ENCODE data around the gene MOGAT3.

Gene MOGAT3

DNA sequence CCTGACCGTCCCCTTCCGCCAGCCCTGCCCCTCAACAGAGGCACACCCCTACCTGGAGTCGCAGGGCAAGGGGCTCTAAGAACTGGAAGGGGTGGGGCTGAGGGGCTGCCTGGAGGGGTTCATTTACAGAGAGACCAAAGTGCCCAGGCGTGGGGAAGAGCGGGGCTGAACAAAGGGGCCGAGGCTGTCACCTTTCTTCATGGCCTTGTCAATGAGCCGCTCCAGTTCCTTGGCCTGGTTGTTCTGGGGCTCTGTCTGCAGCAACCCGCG lies 39.0 kb upstream of the MOGAT3 start:
- Histone ChIP-seq H3K9me3 (ENCODE audit: low read length) (no peaks in the 10 kb centered on the region), H2AFZ (ENCODE audit: low read length) (no peak overlapping the region), H3K9ac (ENCODE audit: low read length) (no peak overlapping the region), H3K4me3 (ENCODE audit: low read depth, low read length, poor library complexity, severe bottlenecking) (no peak overlapping the region), H3F3A (ENCODE audit: insufficient read depth, low read length) (no peaks in the 10 kb centered on the region), H3K27ac (ENCODE audit: low read depth, low read length, poor library complexity, severe bottlenecking) (no peak overlapping the region), H4K20me1 (ENCODE audit: insufficient read depth, low read length) (no peaks in the 10 kb centered on the region), H3K27me3 (ENCODE audit: insufficient read depth, low read length) (no peaks in the 10 kb centered on the region), H3K4me1 (ENCODE audit: insufficient read depth, low read length, severe bottlenecking) (peaks cover 14% of the 10 kb centered on the region), H3K79me2 (ENCODE audit: insufficient read depth, low read length) (peaks cover 8% of the 10 kb centered on the region; the same call in 1 of the 2 replicates), H3K4me2 (ENCODE audit: low read length) (no peak overlapping the region), H3K36me3 (ENCODE audit: insufficient read depth, low read length) (peaks cover 54% of the 10 kb centered on the region), H3K9me2 (ENCODE audit: low read depth, low read length) (no peaks in the 10 kb centered on the region)
- TF ChIP-seq, protein P1, sequence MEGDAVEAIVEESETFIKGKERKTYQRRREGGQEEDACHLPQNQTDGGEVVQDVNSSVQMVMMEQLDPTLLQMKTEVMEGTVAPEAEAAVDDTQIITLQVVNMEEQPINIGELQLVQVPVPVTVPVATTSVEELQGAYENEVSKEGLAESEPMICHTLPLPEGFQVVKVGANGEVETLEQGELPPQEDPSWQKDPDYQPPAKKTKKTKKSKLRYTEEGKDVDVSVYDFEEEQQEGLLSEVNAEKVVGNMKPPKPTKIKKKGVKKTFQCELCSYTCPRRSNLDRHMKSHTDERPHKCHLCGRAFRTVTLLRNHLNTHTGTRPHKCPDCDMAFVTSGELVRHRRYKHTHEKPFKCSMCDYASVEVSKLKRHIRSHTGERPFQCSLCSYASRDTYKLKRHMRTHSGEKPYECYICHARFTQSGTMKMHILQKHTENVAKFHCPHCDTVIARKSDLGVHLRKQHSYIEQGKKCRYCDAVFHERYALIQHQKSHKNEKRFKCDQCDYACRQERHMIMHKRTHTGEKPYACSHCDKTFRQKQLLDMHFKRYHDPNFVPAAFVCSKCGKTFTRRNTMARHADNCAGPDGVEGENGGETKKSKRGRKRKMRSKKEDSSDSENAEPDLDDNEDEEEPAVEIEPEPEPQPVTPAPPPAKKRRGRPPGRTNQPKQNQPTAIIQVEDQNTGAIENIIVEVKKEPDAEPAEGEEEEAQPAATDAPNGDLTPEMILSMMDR (IDR thresholded peaks at IDR 0.05; ENCODE audit: low read length): no peak

DNA sequence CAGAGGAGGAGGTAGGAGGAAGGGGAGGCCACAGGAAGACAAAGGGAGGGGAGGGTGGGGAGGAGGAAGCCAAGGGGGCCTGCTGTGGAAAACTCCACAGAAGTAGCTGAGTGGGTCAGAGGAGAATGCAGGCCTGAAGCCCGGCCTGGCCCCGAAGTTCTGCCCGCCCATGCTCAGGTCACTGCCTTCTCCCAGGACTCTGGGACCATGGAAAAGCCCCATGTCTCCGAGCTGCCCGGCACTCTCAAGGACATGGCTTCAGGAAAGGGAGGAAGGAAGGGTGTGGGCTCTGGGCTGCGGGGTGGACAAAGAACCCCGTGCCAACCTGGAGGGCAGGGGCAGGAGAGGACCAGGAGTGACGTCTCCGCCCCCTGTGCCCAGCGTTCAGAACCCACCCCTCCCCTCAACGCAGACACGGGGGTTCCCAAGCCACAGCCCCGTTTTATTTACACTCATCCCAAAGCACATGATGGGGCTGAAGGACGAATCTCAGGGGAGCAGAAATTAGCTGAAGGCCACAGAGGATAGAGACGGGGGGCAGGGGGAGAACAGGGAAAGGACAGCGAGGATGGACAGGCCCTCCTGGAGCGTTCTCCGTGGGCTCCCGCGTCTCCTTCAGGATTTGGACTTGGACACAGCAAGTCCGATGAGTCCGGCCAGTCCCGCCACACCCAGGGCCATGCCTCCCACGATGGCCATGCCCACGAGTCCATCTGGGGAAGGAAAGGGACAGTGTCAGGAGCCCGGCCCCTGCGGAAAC lies 38.5 kb upstream of the MOGAT3 start:
- Histone ChIP-seq H3K27me3 (ENCODE audit: insufficient read depth, low read length) (no peaks in the 10 kb centered on the region), H2AFZ (ENCODE audit: low read length) (no peak overlapping the region), H3K79me2 (ENCODE audit: insufficient read depth, low read length) (peaks cover 8% of the 10 kb centered on the region; the same call in 1 of the 2 replicates), H3K9me3 (ENCODE audit: low read length) (no peaks in the 10 kb centered on the region), H3K4me2 (ENCODE audit: low read length) (no peak overlapping the region), H4K20me1 (ENCODE audit: insufficient read depth, low read length) (no peaks in the 10 kb centered on the region), H3K9ac (ENCODE audit: low read length) (no peak overlapping the region), H3K9me2 (ENCODE audit: low read depth, low read length) (no peaks in the 10 kb centered on the region), H3K27ac (ENCODE audit: low read depth, low read length, poor library complexity, severe bottlenecking) (no peak overlapping the region), H3K4me3 (ENCODE audit: low read depth, low read length, poor library complexity, severe bottlenecking) (no peak overlapping the region), H3K36me3 (ENCODE audit: insufficient read depth, low read length) (peaks cover 54% of the 10 kb centered on the region), H3K4me1 (ENCODE audit: insufficient read depth, low read length, severe bottlenecking) (peaks cover 14% of the 10 kb centered on the region), H3F3A (ENCODE audit: insufficient read depth, low read length) (no peaks in the 10 kb centered on the region)
- no peak for TF ChIP-seq EZH2 (IDR thresholded peaks at IDR 0.05; ENCODE audit: borderline replicate concordance, low read length)
- TF ChIP-seq, protein P1 (IDR thresholded peaks at IDR 0.05; ENCODE audit: low read length): no peak

DNA sequence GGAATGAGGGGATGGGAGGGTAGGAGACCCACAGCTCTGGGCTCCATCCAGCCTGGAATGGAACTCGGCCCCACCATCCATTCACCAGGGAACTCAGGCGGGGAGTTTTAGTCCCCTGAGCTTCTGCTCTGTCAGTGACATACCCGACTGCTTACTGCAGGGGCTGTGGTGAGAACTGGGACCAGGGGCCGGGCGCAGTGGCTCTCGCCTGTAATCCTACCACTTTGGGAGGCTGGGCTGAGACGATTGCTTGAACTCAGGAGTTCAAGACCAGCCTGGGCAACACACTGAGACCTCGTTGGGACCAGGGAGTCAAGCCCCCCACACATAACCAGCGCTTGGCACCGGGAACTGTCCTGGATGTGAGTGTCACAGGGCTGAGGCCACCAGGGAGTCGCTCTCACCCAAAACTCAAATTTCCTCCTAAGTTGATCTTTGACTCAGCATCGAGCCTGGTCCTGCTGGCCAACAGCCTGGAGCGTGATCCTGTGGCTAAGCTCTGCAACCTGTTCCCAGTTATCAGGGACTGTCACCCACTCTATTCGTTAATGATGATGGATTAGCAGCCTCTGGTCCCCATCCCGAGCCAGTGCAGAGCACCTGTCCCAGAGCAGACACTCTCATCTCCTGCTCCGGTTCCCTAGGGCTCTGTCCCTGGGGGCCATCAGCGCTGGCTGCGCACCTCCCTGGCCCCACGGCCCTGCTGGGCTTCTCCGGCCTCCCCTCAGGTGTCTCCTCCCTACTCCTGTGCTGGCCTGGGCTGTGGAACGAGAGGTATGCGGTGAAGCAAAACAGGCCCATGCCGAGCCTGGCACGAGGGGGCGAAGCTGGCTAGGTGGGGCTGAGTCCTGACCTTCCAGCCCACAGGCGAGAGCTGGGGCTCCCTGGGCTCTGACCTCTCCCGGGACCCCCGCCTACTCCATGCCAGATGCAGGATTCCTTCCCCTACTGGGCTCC lies 37.7 kb upstream of the MOGAT3 start:
- Histone ChIP-seq H3K79me2 (ENCODE audit: insufficient read depth, low read length) (peaks cover 2% of the 10 kb centered on the region; the same call in 1 of the 2 replicates), H3K36me3 (ENCODE audit: insufficient read depth, low read length) (peaks cover 50% of the 10 kb centered on the region), H3K9ac (ENCODE audit: low read length) (no peak overlapping the region), H4K20me1 (ENCODE audit: insufficient read depth, low read length) (no peaks in the 10 kb centered on the region), H3K9me2 (ENCODE audit: low read depth, low read length) (no peaks in the 10 kb centered on the region), H3K27ac (ENCODE audit: low read depth, low read length, poor library complexity, severe bottlenecking) (no peak overlapping the region), H3F3A (ENCODE audit: insufficient read depth, low read length) (no peaks in the 10 kb centered on the region), H3K4me2 (ENCODE audit: low read length) (no peak overlapping the region), H3K4me1 (ENCODE audit: insufficient read depth, low read length, severe bottlenecking) (peaks cover 7% of the 10 kb centered on the region), H3K27me3 (ENCODE audit: insufficient read depth, low read length) (no peaks in the 10 kb centered on the region), H2AFZ (ENCODE audit: low read length) (no peak overlapping the region), H3K9me3 (ENCODE audit: low read length) (no peaks in the 10 kb centered on the region), H3K4me3 (ENCODE audit: low read depth, low read length, poor library complexity, severe bottlenecking) (no peak overlapping the region)
- TF ChIP-seq EZH2 (IDR thresholded peaks at IDR 0.05; ENCODE audit: borderline replicate concordance, low read length): no peak
- TF ChIP-seq, protein P1 (IDR thresholded peaks at IDR 0.05; ENCODE audit: low read length): no peak

Measured in OCI-LY1 (cell line).